GM18868 (cell line): ENCODE measurements around the gene TCF12.

ENCODE experiments used
- ATAC-seq: cut with Tn5 transposase; IDR thresholded peaks from one replicate; pipeline ENCODE4 v1.9.1; 2021; ENCODE audit warnings: mild to moderate bottlenecking, moderate library complexity; ENCODE audit not compliant: unreplicated experiment

Gene TCF12

GRCh38 chr15:57308170-57308545, 389.7 kb downstream of the TCF12 start:
- ATAC-seq, result no peak

GRCh38 chr15:57309856-57310760, 391.7 kb downstream of the TCF12 start:
- no peak for ATAC-seq

GRCh38 chr15:57310876-57311275, 392.4 kb downstream of the TCF12 start:
- ATAC-seq, result no peak

GRCh38 chr15:57312006-57312317, 393.5 kb downstream of the TCF12 start:
- no peak for ATAC-seq

GRCh38 chr15:57312318-57313133, 394.1 kb downstream of the TCF12 start:
- ATAC-seq, result no peak

GRCh38 chr15:57313134-57313483, 394.7 kb downstream of the TCF12 start:
- no peak for ATAC-seq

GRCh38 chr15:57314221-57314620, 395.8 kb downstream of the TCF12 start:
- no peak for ATAC-seq

GRCh38 chr15:57316451-57316850, 398.0 kb downstream of the TCF12 start:
- no peak for ATAC-seq

- ATAC-seq, result no peak
These were observed 400.9 kb downstream of the TCF12 start for GRCh38 chr15:57319226-57319918.

- no peak for ATAC-seq
These were observed 401.6 kb downstream of the TCF12 start for GRCh38 chr15:57319919-57320560.

GRCh38 chr15:57320631-57321220, 402.3 kb downstream of the TCF12 start:
- no peak for ATAC-seq

GRCh38 chr15:57321485-57321884, 403.0 kb downstream of the TCF12 start:
- ATAC-seq, result no peak

GRCh38 chr15:57321973-57322601, 403.6 kb downstream of the TCF12 start:
- ATAC-seq, result no peak

- ATAC-seq, result no peak
These were observed 404.3 kb downstream of the TCF12 start for GRCh38 chr15:57322602-57323250.

GRCh38 chr15:57323299-57323805, 404.9 kb downstream of the TCF12 start:
- no peak for ATAC-seq

- no peak for ATAC-seq
These were observed 405.6 kb downstream of the TCF12 start for GRCh38 chr15:57323806-57324589.

- ATAC-seq, result no peak
These were observed 406.1 kb downstream of the TCF12 start for GRCh38 chr15:57324590-57324890.

- ATAC-seq, result no peak
These were observed 406.7 kb downstream of the TCF12 start for GRCh38 chr15:57324944-57325679.
